ENCODE results near the gene SELENOP. TPM values are rescaled to one million over a fixed set of nuclear protein-coding genes. Genes with fewer than 3 reads are reported as not detected.
"Not testable (repeated sequence)": the region's sequence is repeated elsewhere in the genome, so short reads cannot be mapped to it uniquely, and the experiment has no call there.

SELENOP gene
- 1 to 10 TPM in 1 of 3 donors, under 1 TPM in 2; 0.66 to 1.1 (median 0.95) TPM for total RNA-seq

GRCh38 chr5:42811591-42812446 is at the start of gene SELENOP:
Gene SELENOP (minus strand): TSS chr5:42811892. CDS start chr5:42808353, 3,539 bp downstream.
- Mint-ChIP-seq H3K27me3 (ENCODE audit: low read depth) (no peaks in the 10 kb centered on the region), H3K9me3 (no peaks in the 10 kb centered on the region), H3K4me3 (no peak within 1 kb of the TSS), H3K36me3 (ENCODE audit: insufficient read depth) (no peaks in the 10 kb centered on the region), H3K4me1 (ENCODE audit: low read depth) (peaks cover 3% of the 10 kb centered on the region)
- DNase-seq (no peak), ATAC-seq (no peak)

GRCh38 chr5:42858687-42859086 is 47.0 kb upstream of the SELENOP start:
- peaks cover 4% of the 10 kb centered on the region for H3K9me3 Mint-ChIP-seq
- H3K36me3 Mint-ChIP-seq (ENCODE audit: insufficient read depth): peaks cover 3% of the 10 kb centered on the region
- DNase-seq (no peak), ATAC-seq (no peak)
- H3K4me1 Mint-ChIP-seq (ENCODE audit: low read depth): no peaks in the 10 kb centered on the region
- H3K4me3 Mint-ChIP-seq: no peak overlapping the region
- peaks cover 13% of the 10 kb centered on the region for H3K27me3 Mint-ChIP-seq (ENCODE audit: low read depth)

GRCh38 chr5:42858031-42858643 is 46.4 kb upstream of the SELENOP start:
- Mint-ChIP-seq H3K4me1 (ENCODE audit: low read depth) (no peaks in the 10 kb centered on the region), H3K9me3 (peaks cover 4% of the 10 kb centered on the region), H3K27me3 (ENCODE audit: low read depth) (peaks cover 12% of the 10 kb centered on the region), H3K36me3 (ENCODE audit: insufficient read depth) (peaks cover 3% of the 10 kb centered on the region), H3K4me3 (no peak overlapping the region)
- DNase-seq (no peak), ATAC-seq (no peak)

GRCh38 chr5:42855811-42856210 is 44.1 kb upstream of the SELENOP start:
- Mint-ChIP-seq H3K4me3 (no peak overlapping the region), H3K4me1 (ENCODE audit: low read depth) (no peaks in the 10 kb centered on the region), H3K36me3 (ENCODE audit: insufficient read depth) (no peaks in the 10 kb centered on the region), H3K27me3 (ENCODE audit: low read depth) (peaks cover 1% of the 10 kb centered on the region), H3K9me3 (no peaks in the 10 kb centered on the region)
- DNase-seq (no peak), ATAC-seq (no peak)

GRCh38 chr5:42855386-42855785 is 43.7 kb upstream of the SELENOP start:
- no peaks in the 10 kb centered on the region for H3K27me3 Mint-ChIP-seq (ENCODE audit: low read depth)
- H3K4me3 Mint-ChIP-seq: no peak overlapping the region
- H3K4me1 Mint-ChIP-seq (ENCODE audit: low read depth): no peaks in the 10 kb centered on the region
- no peaks in the 10 kb centered on the region for H3K9me3 Mint-ChIP-seq
- DNase-seq (no peak), ATAC-seq (no peak)
- no peaks in the 10 kb centered on the region for H3K36me3 Mint-ChIP-seq (ENCODE audit: insufficient read depth)

GRCh38 chr5:42854795-42855194 is 43.1 kb upstream of the SELENOP start:
- Mint-ChIP-seq H3K27me3 (ENCODE audit: low read depth) (no peaks in the 10 kb centered on the region), H3K4me3 (no peak overlapping the region), H3K4me1 (ENCODE audit: low read depth) (no peaks in the 10 kb centered on the region), H3K36me3 (ENCODE audit: insufficient read depth) (no peaks in the 10 kb centered on the region), H3K9me3 (no peaks in the 10 kb centered on the region)
- ATAC-seq: no peak
- no peak for DNase-seq

GRCh38 chr5:42852826-42853225 is 41.1 kb upstream of the SELENOP start:
- no peaks in the 10 kb centered on the region for H3K9me3 Mint-ChIP-seq
- H3K36me3 Mint-ChIP-seq (ENCODE audit: insufficient read depth): no peaks in the 10 kb centered on the region
- peaks cover 2% of the 10 kb centered on the region for H3K27me3 Mint-ChIP-seq (ENCODE audit: low read depth)
- no peaks in the 10 kb centered on the region for H3K4me1 Mint-ChIP-seq (ENCODE audit: low read depth)
- no peak overlapping the region for H3K4me3 Mint-ChIP-seq
- DNase-seq: no peak
- no peak for ATAC-seq

- no peak for DNase-seq
- no peak for ATAC-seq
- Mint-ChIP-seq H3K4me1 (ENCODE audit: low read depth) (no peaks in the 10 kb centered on the region), H3K4me3 (no peak overlapping the region), H3K9me3 (no peaks in the 10 kb centered on the region), H3K36me3 (ENCODE audit: insufficient read depth) (no peaks in the 10 kb centered on the region), H3K27me3 (ENCODE audit: low read depth) (peaks cover 3% of the 10 kb centered on the region)
These were observed 39.8 kb upstream of the SELENOP start for GRCh38 chr5:42851481-42851880.

GRCh38 chr5:42848545-42848944 is 36.9 kb upstream of the SELENOP start:
- Mint-ChIP-seq H3K36me3 (ENCODE audit: insufficient read depth) (no peaks in the 10 kb centered on the region), H3K4me1 (ENCODE audit: low read depth) (no peaks in the 10 kb centered on the region), H3K9me3 (no peaks in the 10 kb centered on the region), H3K4me3 (no peak overlapping the region), H3K27me3 (ENCODE audit: low read depth) (peaks cover 5% of the 10 kb centered on the region)
- no peak for DNase-seq
- no peak for ATAC-seq

- H3K4me3 Mint-ChIP-seq; H3K27me3 Mint-ChIP-seq (ENCODE audit: low read depth); H3K4me1 Mint-ChIP-seq (ENCODE audit: low read depth); H3K36me3 Mint-ChIP-seq (ENCODE audit: insufficient read depth); H3K9me3 Mint-ChIP-seq; ATAC-seq; DNase-seq: not testable (repeated sequence)
These were observed 32.7 kb upstream of the SELENOP start for GRCh38 chr5:42844408-42844807.

GRCh38 chr5:42843675-42844292 is 32.1 kb upstream of the SELENOP start:
- Mint-ChIP-seq H3K4me3 (no peak overlapping the region), H3K36me3 (ENCODE audit: insufficient read depth) (no peaks in the 10 kb centered on the region), H3K27me3 (ENCODE audit: low read depth) (peaks cover 8% of the 10 kb centered on the region), H3K9me3 (no peaks in the 10 kb centered on the region), H3K4me1 (ENCODE audit: low read depth) (no peaks in the 10 kb centered on the region)
- no peak for ATAC-seq
- no peak for DNase-seq

GRCh38 chr5:42842921-42843641 is 31.4 kb upstream of the SELENOP start:
- H3K4me3 Mint-ChIP-seq: no peak overlapping the region
- DNase-seq (no peak), ATAC-seq (no peak)
- H3K4me1 Mint-ChIP-seq (ENCODE audit: low read depth): no peaks in the 10 kb centered on the region
- peaks cover 8% of the 10 kb centered on the region for H3K27me3 Mint-ChIP-seq (ENCODE audit: low read depth)
- no peaks in the 10 kb centered on the region for H3K9me3 Mint-ChIP-seq
- H3K36me3 Mint-ChIP-seq (ENCODE audit: insufficient read depth): no peaks in the 10 kb centered on the region

GRCh38 chr5:42840842-42841567 is 29.3 kb upstream of the SELENOP start:
- Mint-ChIP-seq H3K4me1 (ENCODE audit: low read depth) (no peaks in the 10 kb centered on the region), H3K4me3 (no peak overlapping the region), H3K27me3 (ENCODE audit: low read depth) (peaks cover 7% of the 10 kb centered on the region), H3K9me3 (no peaks in the 10 kb centered on the region), H3K36me3 (ENCODE audit: insufficient read depth) (no peaks in the 10 kb centered on the region)
- DNase-seq (no peak), ATAC-seq (no peak)

GRCh38 chr5:42840269-42840668 is 28.6 kb upstream of the SELENOP start:
- H3K36me3 Mint-ChIP-seq (ENCODE audit: insufficient read depth): no peaks in the 10 kb centered on the region
- no peak overlapping the region for H3K4me3 Mint-ChIP-seq
- no peaks in the 10 kb centered on the region for H3K4me1 Mint-ChIP-seq (ENCODE audit: low read depth)
- peaks cover 7% of the 10 kb centered on the region for H3K27me3 Mint-ChIP-seq (ENCODE audit: low read depth)
- H3K9me3 Mint-ChIP-seq: no peaks in the 10 kb centered on the region
- DNase-seq (no peak), ATAC-seq (no peak)

Data from activated T-cell treated with anti-CD3 and anti-CD28 coated beads, Interleukin-2, amount 50 U/mL, for 4 hours (primary cell).